ENCODE results near the gene SAMD4A.

GRCh38 chr14:54756656-54757392 lies 189.9 kb downstream of the SAMD4A start:
- TF ChIP-seq CTCF (IDR thresholded peaks at IDR 0.05) (no peak), POLR2A (IDR thresholded peaks at IDR 0.05) (no peak)
